Activated T-cell treated with anti-CD3 and anti-CD28 coated beads, Interleukin-2, amount 50 U/mL, for 24 hours (primary cell): Measurements from ENCODE around the gene OR51B6.
"Not testable (repeated sequence)": the region's sequence is repeated elsewhere in the genome, so short reads cannot be mapped to it uniquely, and the experiment has no call there.

Source experiments
- DNase-seq: peaks from one replicate; pipeline ENCODE4 v3.0.0-alpha.2; 2020
- H3K27ac Mint-ChIP-seq: 2 replicates; pipeline ENCODE4 v1.8.0; 2020; ENCODE audit warnings: mild to moderate bottlenecking, mixed read lengths
- H3K27me3 Mint-ChIP-seq: 2 replicates; pipeline ENCODE4 v1.8.0; 2020; ENCODE audit warnings: mixed read lengths
- H3K36me3 Mint-ChIP-seq: 2 replicates; pipeline ENCODE4 v1.8.0; 2020; ENCODE audit warnings: low read depth, mixed read lengths
- H3K4me1 Mint-ChIP-seq: 2 replicates; pipeline ENCODE4 v1.8.0; 2020; ENCODE audit warnings: low read depth, mixed read lengths
- H3K4me3 Mint-ChIP-seq: 2 replicates; pipeline ENCODE4 v1.8.0; 2020; ENCODE audit warnings: mild to moderate bottlenecking, moderate library complexity, mixed read lengths
- H3K9me3 Mint-ChIP-seq: 2 replicates; pipeline ENCODE4 v1.8.0; 2020; ENCODE audit warnings: mixed read lengths

Gene OR51B6

DNA sequence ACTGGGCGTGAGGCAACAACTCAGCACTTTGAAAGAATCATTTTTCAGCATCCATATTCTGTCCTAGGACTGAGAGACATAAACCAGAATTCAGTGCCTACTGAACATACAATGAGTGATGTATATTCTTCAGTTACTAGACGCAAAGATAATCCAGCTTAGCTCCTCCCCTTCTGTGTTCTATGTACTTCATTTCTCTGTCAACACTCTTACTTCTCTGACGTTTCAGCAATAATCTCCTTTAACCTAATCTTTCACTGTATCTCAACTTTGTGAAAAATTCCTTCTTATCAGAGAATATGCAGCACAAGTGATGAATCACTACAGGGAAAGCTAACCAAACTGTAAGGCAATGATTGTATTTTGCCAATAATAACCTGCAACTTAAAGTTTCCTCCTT, 5.5 kb upstream of the OR51B6 start:
- DNase-seq, result no peak
- no peak overlapping the region for H3K27ac Mint-ChIP-seq
- no peaks in the 10 kb centered on the region for H3K9me3 Mint-ChIP-seq
- H3K36me3 Mint-ChIP-seq, result no peaks in the 10 kb centered on the region
- H3K4me3 Mint-ChIP-seq, result no peak overlapping the region
- peaks cover 2% of the 10 kb centered on the region for H3K27me3 Mint-ChIP-seq
- no peaks in the 10 kb centered on the region for H3K4me1 Mint-ChIP-seq

DNA sequence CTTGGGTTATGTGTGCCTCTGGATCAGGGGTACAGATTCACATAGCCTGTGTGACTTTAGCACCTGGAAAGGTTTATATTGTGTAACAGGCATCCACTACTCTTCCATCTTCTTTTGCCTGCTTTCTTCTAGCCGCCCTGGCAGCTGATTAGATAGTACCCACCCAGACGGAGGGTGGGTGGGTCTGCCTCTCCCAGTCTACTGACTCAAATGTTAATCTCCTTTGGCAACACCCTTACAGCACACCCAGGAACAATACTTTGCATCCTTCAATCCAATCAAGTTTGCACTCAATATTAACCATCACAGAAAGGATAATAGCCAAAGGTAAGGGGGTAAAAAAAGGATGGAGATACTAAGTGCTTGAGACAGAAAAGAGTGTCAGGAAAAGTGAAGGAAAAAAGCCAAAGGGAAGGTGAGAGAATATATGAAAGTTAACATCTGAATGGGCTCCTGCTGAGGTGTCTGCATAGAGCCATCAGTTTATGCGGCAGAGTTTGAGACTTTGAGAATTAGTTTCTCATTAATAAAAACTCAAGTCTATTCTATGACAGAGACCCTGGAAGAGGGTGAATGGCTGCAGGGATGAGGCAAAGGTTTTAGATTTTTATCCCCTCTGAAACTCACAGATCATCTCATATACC, 2.6 kb upstream of the OR51B6 start:
- no peak overlapping the region for H3K4me3 Mint-ChIP-seq
- no peak overlapping the region for H3K27ac Mint-ChIP-seq
- DNase-seq, result no peak
- H3K4me1 Mint-ChIP-seq, result no peaks in the 10 kb centered on the region
- H3K9me3 Mint-ChIP-seq, result no peaks in the 10 kb centered on the region
- H3K36me3 Mint-ChIP-seq, result no peaks in the 10 kb centered on the region
- H3K27me3 Mint-ChIP-seq, result no peaks in the 10 kb centered on the region

DNA sequence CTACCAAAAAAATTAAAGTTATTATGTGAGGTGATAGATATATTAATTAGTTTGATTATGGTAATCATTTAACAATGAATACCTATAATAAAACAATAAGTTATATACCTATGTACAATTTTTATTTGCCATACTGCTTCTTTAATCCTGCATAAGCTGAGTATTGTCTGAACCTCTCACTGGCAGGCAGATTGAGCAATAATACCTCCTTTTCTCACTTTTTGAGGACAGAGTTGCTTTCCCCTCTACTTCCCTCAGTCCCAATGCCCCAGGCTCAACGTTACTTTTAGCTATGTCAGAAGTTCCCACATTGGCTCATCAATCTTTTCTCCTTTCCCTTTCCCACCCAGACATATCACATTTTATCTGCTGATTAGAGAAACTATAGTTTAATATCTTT, 1.8 kb upstream of the OR51B6 start:
- peaks cover 3% of the 10 kb centered on the region for H3K27me3 Mint-ChIP-seq
- no peaks in the 10 kb centered on the region for H3K4me1 Mint-ChIP-seq
- H3K4me3 Mint-ChIP-seq, result no peak overlapping the region
- H3K9me3 Mint-ChIP-seq, result no peaks in the 10 kb centered on the region
- no peak for DNase-seq
- no peaks in the 10 kb centered on the region for H3K36me3 Mint-ChIP-seq
- no peak overlapping the region for H3K27ac Mint-ChIP-seq

DNA sequence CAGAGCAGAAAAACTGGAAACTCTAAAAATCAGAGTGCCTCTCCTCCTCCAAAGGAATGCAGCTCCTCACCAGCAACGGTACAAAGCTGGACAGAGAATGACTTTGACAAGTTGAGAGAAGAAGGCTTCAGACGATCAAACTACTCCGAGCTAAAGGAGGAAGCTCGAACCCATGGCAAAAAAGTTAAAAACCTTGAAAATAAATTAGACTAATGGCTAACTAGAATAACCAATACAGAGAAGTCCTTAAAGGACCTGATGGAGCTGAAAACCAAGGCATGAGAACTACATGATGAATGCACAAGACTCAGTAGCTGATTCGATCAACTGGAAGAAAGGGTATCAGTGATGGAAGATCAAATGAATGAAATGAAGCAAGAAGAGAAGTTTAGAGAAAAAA, 4.7 kb downstream of the OR51B6 start:
- H3K27me3 Mint-ChIP-seq, H3K4me3 Mint-ChIP-seq, H3K36me3 Mint-ChIP-seq, H3K9me3 Mint-ChIP-seq, DNase-seq, H3K4me1 Mint-ChIP-seq, H3K27ac Mint-ChIP-seq: not testable (repeated sequence)

DNA sequence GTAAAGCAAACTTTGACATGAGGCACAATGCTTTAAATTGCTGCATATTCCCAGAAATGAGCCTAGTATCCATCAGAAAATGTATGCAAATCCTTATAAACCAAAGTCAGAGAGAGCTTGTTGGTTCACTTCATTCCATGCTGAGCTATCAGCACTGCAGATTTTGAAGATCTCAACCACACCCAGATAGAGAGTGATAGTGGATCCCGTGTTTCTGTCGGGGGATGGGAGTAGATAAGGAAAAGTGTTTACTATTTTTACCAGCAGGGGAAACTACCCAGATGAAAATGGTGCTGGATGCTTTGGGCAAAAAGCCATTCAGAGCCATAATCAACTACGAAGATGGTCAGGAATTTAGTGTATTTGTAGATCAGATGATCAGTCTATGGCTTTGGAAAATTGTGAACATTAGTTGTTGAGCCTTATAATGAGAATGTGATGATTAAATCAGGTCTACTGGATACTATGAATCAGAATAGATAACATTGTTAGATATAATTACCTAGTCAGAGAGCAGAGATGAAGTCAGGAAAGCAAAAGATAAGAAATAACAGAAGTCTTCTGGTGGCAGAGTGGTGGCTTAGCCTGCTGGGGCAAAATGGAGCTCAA, 10.8 kb downstream of the OR51B6 start:
- no peaks in the 10 kb centered on the region for H3K4me1 Mint-ChIP-seq
- no peak for DNase-seq
- no peaks in the 10 kb centered on the region for H3K36me3 Mint-ChIP-seq
- H3K9me3 Mint-ChIP-seq, result no peaks in the 10 kb centered on the region
- no peak overlapping the region for H3K4me3 Mint-ChIP-seq
- no peaks in the 10 kb centered on the region for H3K27me3 Mint-ChIP-seq
- H3K27ac Mint-ChIP-seq, result no peak overlapping the region

DNA sequence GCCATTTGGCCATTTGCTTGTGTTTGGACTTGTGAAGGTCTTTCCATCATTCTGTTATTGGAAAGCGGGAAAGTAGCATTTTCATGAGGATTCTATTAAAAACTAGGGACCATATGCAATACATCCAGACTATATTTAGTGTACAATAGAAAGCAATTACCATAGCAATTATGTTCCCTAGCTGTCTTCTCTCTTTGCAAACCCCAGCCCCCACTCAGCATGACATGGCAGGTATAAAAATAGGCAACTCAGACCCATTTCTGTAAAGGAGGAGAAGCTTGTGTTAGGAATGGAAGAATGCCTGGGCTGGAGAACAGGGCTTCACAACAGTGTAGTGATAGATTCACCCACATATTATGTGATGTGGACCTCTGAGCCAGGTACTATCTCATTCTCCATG, 12.4 kb downstream of the OR51B6 start:
- H3K27ac Mint-ChIP-seq, result no peak overlapping the region
- H3K27me3 Mint-ChIP-seq, result peaks cover 1% of the 10 kb centered on the region
- no peaks in the 10 kb centered on the region for H3K9me3 Mint-ChIP-seq
- no peaks in the 10 kb centered on the region for H3K36me3 Mint-ChIP-seq
- DNase-seq, result no peak
- no peak overlapping the region for H3K4me3 Mint-ChIP-seq
- H3K4me1 Mint-ChIP-seq, result no peaks in the 10 kb centered on the region

DNA sequence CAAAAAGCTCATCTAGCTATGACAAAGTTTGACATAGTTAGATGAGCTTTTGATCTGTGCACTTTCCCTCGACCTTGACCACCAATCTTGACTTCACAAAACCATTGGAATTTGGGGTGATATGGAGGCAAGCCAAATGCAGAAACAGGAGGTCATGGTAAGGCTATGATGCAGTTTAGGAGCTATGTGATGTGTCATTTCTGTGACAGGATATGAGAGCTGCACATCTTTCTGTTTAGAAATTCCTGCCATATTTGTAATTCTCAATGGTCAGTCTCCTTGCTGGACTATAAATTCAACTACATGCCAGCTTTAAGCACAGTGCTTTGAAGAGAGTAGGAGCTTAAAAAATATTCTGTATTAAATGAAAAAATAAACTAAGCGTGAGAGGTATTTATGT, 12.9 kb downstream of the OR51B6 start:
- Mint-ChIP-seq H3K27me3 (peaks cover 4% of the 10 kb centered on the region), H3K27ac (no peak overlapping the region), H3K4me3 (no peak overlapping the region), H3K36me3 (no peaks in the 10 kb centered on the region), H3K9me3 (no peaks in the 10 kb centered on the region), H3K4me1 (no peaks in the 10 kb centered on the region)
- DNase-seq, result no peak

DNA sequence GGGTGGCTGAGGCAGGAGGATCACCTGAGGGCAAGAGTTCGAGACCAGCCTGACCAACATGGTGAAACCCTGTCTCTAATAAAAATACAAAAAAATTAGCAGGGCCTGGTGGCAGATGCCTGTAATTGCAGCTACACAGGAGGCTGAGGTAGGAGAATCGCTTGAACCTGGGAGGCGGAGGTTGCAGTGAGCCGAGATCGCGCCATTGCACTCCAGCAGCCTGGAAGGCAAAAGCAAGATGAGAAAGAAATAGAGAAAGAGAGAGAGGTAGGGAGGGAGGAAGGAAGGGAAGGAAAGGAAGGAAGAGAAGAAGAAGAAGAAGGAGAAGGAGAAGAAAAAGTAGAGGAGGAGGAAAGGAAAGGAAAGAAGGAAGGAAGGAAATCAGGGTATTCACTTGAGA, 15.1 kb downstream of the OR51B6 start:
- H3K4me1 Mint-ChIP-seq, H3K27me3 Mint-ChIP-seq, H3K4me3 Mint-ChIP-seq, H3K9me3 Mint-ChIP-seq, H3K27ac Mint-ChIP-seq, DNase-seq, H3K36me3 Mint-ChIP-seq: not testable (repeated sequence)

DNA sequence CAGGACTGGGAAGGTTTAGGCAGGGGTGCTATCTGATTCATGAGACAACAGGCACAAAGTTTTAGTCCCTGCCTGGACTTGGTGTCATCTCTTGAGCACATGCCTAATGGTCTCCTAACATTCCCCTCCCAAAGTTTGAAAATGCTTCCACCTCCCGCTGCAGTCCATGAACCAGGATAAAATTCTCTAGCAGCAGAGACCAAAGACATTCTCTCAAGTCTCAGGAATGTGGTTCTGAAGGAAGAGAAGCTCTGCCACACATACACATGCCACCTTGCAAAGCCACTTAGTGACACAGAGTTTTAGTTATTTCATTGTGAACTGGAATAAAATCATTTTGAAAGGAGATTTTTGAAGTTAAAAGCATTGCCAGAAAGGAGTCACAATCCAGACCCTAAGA, 15.5 kb downstream of the OR51B6 start:
- no peaks in the 10 kb centered on the region for H3K36me3 Mint-ChIP-seq
- no peak overlapping the region for H3K4me3 Mint-ChIP-seq
- H3K27me3 Mint-ChIP-seq, result peaks cover 4% of the 10 kb centered on the region
- DNase-seq, result no peak
- H3K4me1 Mint-ChIP-seq, result no peaks in the 10 kb centered on the region
- no peak overlapping the region for H3K27ac Mint-ChIP-seq
- H3K9me3 Mint-ChIP-seq, result no peaks in the 10 kb centered on the region

DNA sequence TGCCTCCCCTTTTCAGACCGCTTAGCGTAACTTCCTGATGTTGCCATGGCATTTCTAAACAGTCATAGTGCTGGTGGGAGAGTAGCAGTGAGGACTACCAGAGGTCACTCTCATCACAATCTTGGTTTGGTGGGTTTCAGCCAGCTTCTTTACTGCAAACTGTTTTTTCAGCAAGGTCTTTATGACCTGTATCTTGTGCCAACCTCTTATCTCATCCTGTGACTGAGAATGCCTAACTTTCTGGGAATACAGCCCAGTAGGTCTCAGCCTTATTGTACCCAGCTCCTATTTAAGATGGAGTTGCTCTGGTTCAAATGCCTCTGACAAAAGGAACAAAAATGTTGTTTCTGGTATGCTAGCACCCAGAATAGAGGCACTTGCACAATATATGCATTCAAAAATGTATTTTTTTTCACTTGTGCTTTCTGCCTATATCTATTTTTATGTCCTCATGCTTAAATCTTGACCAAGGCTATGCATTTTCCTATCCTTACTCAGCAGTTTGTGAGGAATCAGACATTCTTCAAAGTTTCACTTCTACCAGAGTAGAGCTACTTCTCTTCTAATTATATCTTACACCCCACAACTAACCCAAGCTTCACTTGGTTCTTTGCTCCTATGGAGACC, 16.3 kb downstream of the OR51B6 start:
- H3K27ac Mint-ChIP-seq, result no peak overlapping the region
- no peaks in the 10 kb centered on the region for H3K4me1 Mint-ChIP-seq
- no peak for DNase-seq
- H3K9me3 Mint-ChIP-seq, result no peaks in the 10 kb centered on the region
- H3K27me3 Mint-ChIP-seq, result peaks cover 4% of the 10 kb centered on the region
- H3K36me3 Mint-ChIP-seq, result no peaks in the 10 kb centered on the region
- no peak overlapping the region for H3K4me3 Mint-ChIP-seq

DNA sequence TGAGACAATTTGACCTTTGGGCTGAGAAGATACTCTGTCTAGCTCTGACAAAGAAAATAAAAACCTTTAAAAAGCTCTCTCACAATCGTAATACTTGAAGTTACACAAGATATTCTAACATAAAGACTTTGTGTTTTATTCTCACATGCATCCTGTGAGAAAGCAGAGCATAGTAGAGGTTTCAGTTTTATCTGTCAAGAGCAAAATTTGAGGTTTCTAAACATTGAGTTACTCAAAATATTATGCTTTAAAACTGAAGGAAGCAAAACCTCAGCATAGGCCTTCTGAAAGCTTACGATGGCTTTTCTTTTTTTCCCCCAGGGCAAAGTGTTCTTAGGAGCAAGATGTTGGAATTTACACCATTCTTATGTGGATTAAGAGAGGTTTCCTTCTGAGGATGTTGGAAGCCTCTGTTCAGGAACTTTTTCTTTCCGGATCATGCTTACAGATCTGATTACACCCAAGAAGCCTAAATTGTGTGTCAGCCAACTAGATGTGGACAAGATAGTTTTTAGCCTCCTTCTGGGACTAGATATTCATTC, 17.3 kb downstream of the OR51B6 start:
- H3K27ac Mint-ChIP-seq, result no peak overlapping the region
- H3K9me3 Mint-ChIP-seq, result no peaks in the 10 kb centered on the region
- peaks cover 13% of the 10 kb centered on the region for H3K27me3 Mint-ChIP-seq
- DNase-seq, result no peak
- H3K36me3 Mint-ChIP-seq, result no peaks in the 10 kb centered on the region
- H3K4me3 Mint-ChIP-seq, result no peak overlapping the region
- no peaks in the 10 kb centered on the region for H3K4me1 Mint-ChIP-seq

DNA sequence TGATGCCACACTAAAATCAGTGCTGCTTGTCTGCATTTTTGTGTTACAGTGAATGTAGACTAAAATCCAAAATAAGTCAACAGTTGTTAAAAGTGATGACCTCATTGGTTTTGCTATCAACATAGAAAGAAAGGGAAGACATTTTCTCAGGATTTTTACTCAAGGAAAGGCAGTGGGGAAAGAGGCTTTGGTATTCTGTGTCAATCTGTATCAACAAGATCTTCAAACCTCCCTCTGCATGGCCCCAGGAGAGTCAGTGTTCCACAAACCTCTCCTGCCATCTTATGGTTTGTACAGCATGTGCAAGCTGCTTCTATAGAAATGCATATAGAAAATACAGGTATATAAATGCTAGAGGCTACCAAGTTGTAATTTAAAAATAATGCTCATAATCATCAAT, 18.5 kb downstream of the OR51B6 start:
- H3K4me3 Mint-ChIP-seq, result no peak overlapping the region
- H3K27ac Mint-ChIP-seq, result no peak overlapping the region
- H3K9me3 Mint-ChIP-seq, result no peaks in the 10 kb centered on the region
- peaks cover 13% of the 10 kb centered on the region for H3K27me3 Mint-ChIP-seq
- H3K4me1 Mint-ChIP-seq, result no peaks in the 10 kb centered on the region
- no peak for DNase-seq
- H3K36me3 Mint-ChIP-seq, result no peaks in the 10 kb centered on the region

DNA sequence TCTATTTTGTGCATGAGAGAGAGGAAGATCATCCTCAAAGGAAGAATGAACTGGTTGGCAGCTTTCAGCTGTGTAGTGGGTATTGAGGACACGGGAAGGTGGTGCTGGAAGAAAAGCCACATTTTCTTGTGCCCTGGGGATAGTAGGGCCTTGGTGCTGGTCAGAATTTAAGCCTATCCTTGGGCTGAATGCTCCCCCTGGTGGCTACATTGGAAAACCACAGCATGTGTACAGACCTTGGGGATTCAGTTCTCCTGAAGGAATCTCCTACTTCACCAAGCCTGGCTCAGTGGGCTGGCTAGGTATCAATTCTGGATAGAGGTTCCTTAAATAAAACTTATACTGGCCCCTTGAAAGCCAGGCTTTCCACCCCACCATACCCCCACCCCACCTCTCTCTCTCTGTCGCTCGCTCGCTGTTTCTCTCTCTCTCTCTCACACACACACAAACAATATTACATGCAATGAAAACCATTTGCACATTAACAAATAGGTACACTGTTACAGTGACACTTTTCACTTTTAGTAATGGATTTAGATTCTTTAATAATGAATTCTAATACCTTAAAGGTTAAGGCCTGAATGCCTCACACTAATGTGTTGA, 29.5 kb downstream of the OR51B6 start:
- Mint-ChIP-seq H3K27ac (no peak overlapping the region), H3K4me3 (no peak overlapping the region), H3K4me1 (no peaks in the 10 kb centered on the region), H3K27me3 (no peaks in the 10 kb centered on the region), H3K36me3 (no peaks in the 10 kb centered on the region), H3K9me3 (no peaks in the 10 kb centered on the region)
- DNase-seq, result peak; percentile 29

DNA sequence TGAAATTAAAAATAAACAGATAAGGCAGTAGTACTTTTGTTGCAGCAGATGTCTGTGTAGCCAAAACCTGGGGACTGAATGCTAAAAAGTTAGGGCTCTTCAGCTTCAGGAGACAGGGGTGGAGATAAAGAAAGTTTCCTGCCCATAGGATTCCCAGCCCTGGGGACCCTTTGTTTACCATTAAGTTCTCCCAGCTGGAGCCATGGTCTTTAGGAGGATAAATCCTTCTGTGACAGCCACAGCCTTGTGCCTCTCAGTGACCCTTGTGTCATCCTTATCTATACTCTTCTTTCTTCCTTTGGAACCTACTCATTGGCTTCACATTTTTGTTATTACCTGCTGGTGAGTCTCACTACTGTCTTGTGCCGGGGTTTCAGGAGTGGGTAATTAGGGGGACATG, 32.3 kb downstream of the OR51B6 start, which contains the start of gene OR51M1:
Gene OR51M1, plus strand, starts transcription at position 237 of the 400 bp plus-strand sequence. CDS start 5,587 bp downstream, outside the sequence.
- Mint-ChIP-seq H3K27me3 (no peaks in the 10 kb centered on the region), H3K4me1 (no peaks in the 10 kb centered on the region), H3K9me3 (no peaks in the 10 kb centered on the region), H3K27ac (no peak within 1 kb of the TSS), H3K36me3 (no peaks in the 10 kb centered on the region), H3K4me3 (no peak within 1 kb of the TSS)
- DNase-seq, result no peak

DNA sequence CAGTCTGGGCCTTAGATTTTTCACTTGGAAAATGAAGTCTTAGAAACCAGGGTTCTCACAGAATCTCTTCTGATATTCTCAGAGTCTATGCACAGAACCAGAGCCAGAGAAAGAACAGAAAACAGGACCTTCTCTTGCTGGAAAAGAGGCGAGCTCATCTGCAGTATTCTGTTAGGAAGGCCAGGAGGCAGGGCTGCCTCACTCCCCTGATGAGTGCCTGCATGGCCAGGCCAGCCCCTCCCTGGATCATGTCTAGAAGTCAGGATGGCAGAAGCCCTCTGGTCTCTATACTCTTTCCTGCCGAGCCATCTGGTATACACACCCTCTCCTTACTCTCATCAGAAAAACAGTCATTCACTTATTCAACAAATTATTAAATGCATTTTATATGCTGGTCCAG, 33.0 kb downstream of the OR51B6 start:
- no peaks in the 10 kb centered on the region for H3K9me3 Mint-ChIP-seq
- H3K27me3 Mint-ChIP-seq, result no peaks in the 10 kb centered on the region
- H3K4me3 Mint-ChIP-seq, result no peak overlapping the region
- H3K27ac Mint-ChIP-seq, result no peak overlapping the region
- H3K4me1 Mint-ChIP-seq, result no peaks in the 10 kb centered on the region
- H3K36me3 Mint-ChIP-seq, result no peaks in the 10 kb centered on the region
- no peak for DNase-seq
